Erythroblast (primary cell): ENCODE results near the gene LRRN4.

Source experiments
- GATA1 ChIP-seq: IDR thresholded peaks from 2 replicates; pipeline ENCODE4 v1.6.1; 2011; ENCODE audit warnings: low read depth, mild to moderate bottlenecking, control low read depth, low read length, moderate library complexity
- POLR2A ChIP-seq: IDR thresholded peaks from 2 replicates; pipeline ENCODE4 v1.6.1; 2011; ENCODE audit warnings: mild to moderate bottlenecking, low read length

GRCh38 chr20:6103301-6103700, 49.4 kb upstream of the LRRN4 start:
- TF ChIP-seq POLR2A, result no peak
- no peak for TF ChIP-seq GATA1
